ENCODE results near the gene NFKBIA.

Gene NFKBIA

DNA sequence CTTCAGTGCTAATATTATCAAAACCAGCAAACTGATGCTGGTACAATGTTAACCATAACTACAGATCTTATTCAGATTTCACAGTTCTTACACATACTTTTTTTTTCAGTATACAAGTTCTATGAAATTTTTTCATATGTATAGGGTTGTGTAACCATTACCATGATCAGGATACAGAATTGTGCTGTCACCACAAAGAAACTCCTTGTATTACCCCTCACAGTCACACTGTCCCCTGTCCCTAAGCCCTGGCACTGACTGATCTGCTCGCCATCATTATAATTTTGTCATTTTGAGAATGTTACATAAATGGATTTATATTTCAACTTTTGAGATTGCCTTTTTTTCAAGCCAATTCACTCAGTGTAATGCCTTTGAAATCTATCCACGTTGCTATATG, 21.3 kb upstream of the NFKBIA start:
- Histone ChIP-seq H3K36me3 (ENCODE audit: control insufficient read depth in 2 of 2, insufficient read depth in 2 of 2, low read length in 2 of 2) (no peaks in the 10 kb centered on the region), H3K9ac (ENCODE audit: low read depth in 1 of 2, low read length in 2 of 2) (no peak overlapping the region), H3K4me3 (ENCODE audit: low read length in 2 of 2) (no peak overlapping the region), H3K27me3 (ENCODE audit: control insufficient read depth in 2 of 2, insufficient read depth in 2 of 2, low read length in 2 of 2) (no peaks in the 10 kb centered on the region), H3K4me1 (ENCODE audit: control insufficient read depth in 2 of 2, insufficient read depth in 2 of 2, low read length in 2 of 2) (no peaks in the 10 kb centered on the region), H3K9me3 (ENCODE audit: control insufficient read depth in 2 of 2, low read length in 2 of 2) (no peaks in the 10 kb centered on the region), H3K27ac (ENCODE audit: low read depth in 2 of 2, low read length in 2 of 2) (no peak overlapping the region)

DNA sequence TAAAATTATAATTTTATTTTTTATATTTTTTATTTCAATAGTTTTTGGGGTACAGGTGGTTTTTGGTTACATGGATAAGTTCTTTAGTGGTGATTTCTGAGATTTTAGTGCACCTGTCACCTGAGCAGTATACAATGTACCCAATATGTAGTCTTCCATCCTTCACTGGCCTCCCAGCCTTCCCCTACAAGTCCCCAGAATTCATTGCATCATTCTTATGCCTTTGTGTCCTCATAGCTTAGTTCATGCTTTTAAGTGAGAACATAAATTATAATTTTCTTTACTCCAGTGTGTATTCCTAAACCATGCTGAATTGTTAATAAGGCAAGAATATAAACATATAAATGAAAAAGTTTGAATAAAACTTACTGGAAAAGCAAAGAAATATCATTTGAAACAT, 19.1 kb upstream of the NFKBIA start:
- Histone ChIP-seq H3K9me3 (ENCODE audit: control insufficient read depth in 2 of 2, low read length in 2 of 2) (no peaks in the 10 kb centered on the region), H3K27me3 (ENCODE audit: control insufficient read depth in 2 of 2, insufficient read depth in 2 of 2, low read length in 2 of 2) (no peaks in the 10 kb centered on the region), H3K27ac (ENCODE audit: low read depth in 2 of 2, low read length in 2 of 2) (no peak overlapping the region), H3K9ac (ENCODE audit: low read depth in 1 of 2, low read length in 2 of 2) (no peak overlapping the region), H3K4me1 (ENCODE audit: control insufficient read depth in 2 of 2, insufficient read depth in 2 of 2, low read length in 2 of 2) (no peaks in the 10 kb centered on the region), H3K36me3 (ENCODE audit: control insufficient read depth in 2 of 2, insufficient read depth in 2 of 2, low read length in 2 of 2) (no peaks in the 10 kb centered on the region), H3K4me3 (ENCODE audit: low read length in 2 of 2) (no peak overlapping the region)

DNA sequence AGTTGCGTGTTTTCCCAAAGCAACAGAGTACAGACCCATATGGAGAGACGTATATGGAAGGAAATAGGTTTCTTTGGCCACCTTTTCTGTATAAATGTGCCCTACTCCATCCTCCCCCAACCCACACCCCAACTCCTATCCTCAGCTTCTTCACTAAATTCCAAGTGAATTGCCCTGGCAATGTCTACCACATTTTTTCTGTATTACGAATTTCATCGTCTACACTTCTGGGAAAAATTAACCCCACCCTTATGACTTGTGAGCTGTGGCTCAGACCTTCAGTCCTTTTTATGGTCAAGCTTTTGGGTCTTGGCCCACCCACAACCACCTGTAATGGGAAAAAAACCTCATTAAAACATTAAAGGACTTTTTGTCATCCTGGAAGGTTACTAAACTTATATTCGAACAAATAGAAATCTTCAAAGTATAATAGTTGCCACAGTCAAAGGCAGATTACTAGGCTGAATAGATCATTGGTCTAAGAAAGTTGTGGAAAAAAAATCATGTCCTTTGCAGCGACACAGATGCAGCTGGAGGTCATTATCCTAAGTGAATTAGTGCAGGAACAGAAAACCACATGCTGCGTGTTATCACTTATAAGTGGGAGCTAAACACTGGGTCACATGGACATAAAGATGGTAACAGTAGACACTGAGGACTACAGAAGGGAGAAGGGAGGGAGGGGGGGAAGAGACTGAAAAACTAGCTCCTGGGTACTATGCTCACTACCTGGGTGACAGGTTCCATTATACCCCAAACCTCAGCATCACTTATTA, 15.7 kb upstream of the NFKBIA start:
- Histone ChIP-seq H3K4me1 (ENCODE audit: control insufficient read depth in 2 of 2, insufficient read depth in 2 of 2, low read length in 2 of 2) (no peaks in the 10 kb centered on the region), H3K27ac (ENCODE audit: low read depth in 2 of 2, low read length in 2 of 2) (no peak overlapping the region), H3K9ac (ENCODE audit: low read depth in 1 of 2, low read length in 2 of 2) (no peak overlapping the region), H3K4me3 (ENCODE audit: low read length in 2 of 2) (no peak overlapping the region), H3K27me3 (ENCODE audit: control insufficient read depth in 2 of 2, insufficient read depth in 2 of 2, low read length in 2 of 2) (no peaks in the 10 kb centered on the region), H3K36me3 (ENCODE audit: control insufficient read depth in 2 of 2, insufficient read depth in 2 of 2, low read length in 2 of 2) (no peaks in the 10 kb centered on the region), H3K9me3 (ENCODE audit: control insufficient read depth in 2 of 2, low read length in 2 of 2) (no peaks in the 10 kb centered on the region)

DNA sequence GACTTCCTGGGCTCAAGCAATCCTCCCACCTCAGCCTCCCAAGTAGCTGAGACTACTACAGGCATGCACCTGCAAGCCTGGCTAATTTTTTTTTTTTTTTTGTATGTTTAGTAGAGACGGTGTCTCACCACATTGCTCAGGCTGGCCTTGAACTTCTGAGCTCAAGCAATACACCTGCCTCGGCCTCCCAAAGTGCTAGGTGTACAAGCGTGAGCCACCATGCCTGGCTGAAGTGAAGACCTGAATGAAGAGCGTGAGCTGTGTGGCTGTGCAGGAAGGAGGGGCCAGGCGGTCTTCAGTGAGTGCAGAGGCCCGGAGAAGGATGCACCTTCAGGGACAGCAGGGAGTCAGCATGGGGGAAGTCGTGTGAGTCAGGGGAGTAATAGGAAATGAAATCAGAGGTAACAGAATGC, 14.9 kb upstream of the NFKBIA start:
- Histone ChIP-seq H3K4me1 (ENCODE audit: control insufficient read depth in 2 of 2, insufficient read depth in 2 of 2, low read length in 2 of 2) (no peaks in the 10 kb centered on the region), H3K4me3 (ENCODE audit: low read length in 2 of 2) (no peak overlapping the region), H3K27ac (ENCODE audit: low read depth in 2 of 2, low read length in 2 of 2) (no peak overlapping the region), H3K9me3 (ENCODE audit: control insufficient read depth in 2 of 2, low read length in 2 of 2) (no peaks in the 10 kb centered on the region), H3K27me3 (ENCODE audit: control insufficient read depth in 2 of 2, insufficient read depth in 2 of 2, low read length in 2 of 2) (no peaks in the 10 kb centered on the region), H3K9ac (ENCODE audit: low read depth in 1 of 2, low read length in 2 of 2) (no peak overlapping the region), H3K36me3 (ENCODE audit: control insufficient read depth in 2 of 2, insufficient read depth in 2 of 2, low read length in 2 of 2) (no peaks in the 10 kb centered on the region)

DNA sequence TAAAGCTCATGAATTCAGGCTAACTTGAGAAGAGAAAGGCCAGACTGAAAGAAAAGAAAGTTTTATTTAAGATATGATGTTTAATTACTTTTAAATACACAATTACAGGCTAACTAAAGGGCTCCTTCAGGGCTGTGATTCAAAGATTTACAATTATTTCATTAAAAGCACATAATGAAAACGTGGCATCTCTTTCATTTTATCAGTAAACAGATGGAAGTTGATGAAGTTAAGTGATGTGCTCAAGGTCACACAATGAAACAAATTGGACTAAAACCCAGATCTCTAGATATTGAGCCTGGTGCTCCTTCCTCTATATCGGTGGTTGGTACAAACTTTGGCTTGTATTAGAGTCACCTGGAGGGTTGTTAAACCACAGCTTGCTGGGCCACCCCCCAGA, 13.5 kb upstream of the NFKBIA start:
- Histone ChIP-seq H3K27me3 (ENCODE audit: control insufficient read depth in 2 of 2, insufficient read depth in 2 of 2, low read length in 2 of 2) (no peaks in the 10 kb centered on the region), H3K9ac (ENCODE audit: low read depth in 1 of 2, low read length in 2 of 2) (no peak overlapping the region), H3K36me3 (ENCODE audit: control insufficient read depth in 2 of 2, insufficient read depth in 2 of 2, low read length in 2 of 2) (no peaks in the 10 kb centered on the region), H3K27ac (ENCODE audit: low read depth in 2 of 2, low read length in 2 of 2) (no peak overlapping the region), H3K4me3 (ENCODE audit: low read length in 2 of 2) (no peak overlapping the region), H3K9me3 (ENCODE audit: control insufficient read depth in 2 of 2, low read length in 2 of 2) (no peaks in the 10 kb centered on the region), H3K4me1 (ENCODE audit: control insufficient read depth in 2 of 2, insufficient read depth in 2 of 2, low read length in 2 of 2) (peaks cover 3 to 4% of the 10 kb centered on the region in 2 donors)

DNA sequence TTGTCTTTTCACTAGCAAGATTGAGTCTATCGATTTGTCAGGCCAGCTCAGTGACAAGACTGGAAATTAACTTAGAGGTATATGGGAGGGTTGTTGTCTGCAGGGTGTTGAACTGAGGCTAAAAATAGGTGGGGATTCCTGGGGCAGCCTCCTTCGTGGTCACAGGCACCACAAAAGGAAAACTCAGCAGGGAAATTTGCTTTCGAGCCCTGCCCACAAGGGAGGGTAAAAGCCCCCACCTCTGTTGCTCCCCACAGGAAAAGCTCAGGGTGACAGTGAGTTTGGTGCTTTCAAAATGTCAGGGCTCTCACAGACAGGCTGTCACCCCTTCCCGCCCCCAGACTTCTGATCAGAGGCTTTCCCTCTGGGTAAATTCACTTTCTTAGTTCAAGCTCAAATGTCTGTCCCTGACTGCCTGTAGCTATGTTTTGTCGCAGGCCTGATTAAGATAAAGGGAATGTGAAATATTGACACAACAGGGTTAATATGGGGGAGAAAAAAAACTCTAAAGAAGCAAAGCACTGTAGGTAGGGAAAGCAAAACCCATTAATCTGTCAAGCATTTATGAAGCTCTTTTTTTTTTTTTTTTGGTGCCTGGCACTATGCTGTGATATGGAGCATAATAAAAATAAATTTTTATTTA, 11.7 kb upstream of the NFKBIA start:
- Histone ChIP-seq H3K4me1 (ENCODE audit: control insufficient read depth in 2 of 2, insufficient read depth in 2 of 2, low read length in 2 of 2) (peaks cover 5% of the 10 kb centered on the region in 2 donors), H3K9me3 (ENCODE audit: control insufficient read depth in 2 of 2, low read length in 2 of 2) (no peaks in the 10 kb centered on the region), H3K36me3 (ENCODE audit: control insufficient read depth in 2 of 2, insufficient read depth in 2 of 2, low read length in 2 of 2) (no peaks in the 10 kb centered on the region), H3K9ac (ENCODE audit: low read depth in 1 of 2, low read length in 2 of 2) (no peak overlapping the region), H3K27ac (ENCODE audit: low read depth in 2 of 2, low read length in 2 of 2) (no peak overlapping the region), H3K4me3 (ENCODE audit: low read length in 2 of 2) (no peak overlapping the region), H3K27me3 (ENCODE audit: control insufficient read depth in 2 of 2, insufficient read depth in 2 of 2, low read length in 2 of 2) (no peaks in the 10 kb centered on the region)

DNA sequence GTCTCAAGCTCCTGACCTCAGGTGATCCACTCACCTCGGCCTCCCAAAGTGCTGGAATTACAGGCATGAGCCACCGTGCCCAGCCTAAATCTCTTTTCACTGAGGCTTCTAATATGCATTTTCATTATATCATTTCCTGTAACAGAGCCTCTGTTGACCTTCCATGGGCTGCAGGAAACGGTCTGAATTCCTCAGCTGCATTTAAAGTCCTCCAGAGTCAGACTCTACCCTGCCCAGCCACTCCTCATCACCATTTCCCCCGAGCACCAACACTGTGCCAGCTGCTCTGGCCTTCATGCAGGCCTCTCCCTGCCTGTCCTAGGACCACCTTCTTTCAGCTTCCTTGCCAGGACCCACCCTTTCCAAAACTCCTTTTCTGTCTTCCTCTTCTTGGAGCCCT, 9.8 kb upstream of the NFKBIA start:
- Histone ChIP-seq H3K4me1 (ENCODE audit: control insufficient read depth in 2 of 2, insufficient read depth in 2 of 2, low read length in 2 of 2) (peaks cover 5% of the 10 kb centered on the region in 2 donors), H3K27me3 (ENCODE audit: control insufficient read depth in 2 of 2, insufficient read depth in 2 of 2, low read length in 2 of 2) (no peaks in the 10 kb centered on the region), H3K9ac (ENCODE audit: low read depth in 1 of 2, low read length in 2 of 2) (no peak overlapping the region), H3K4me3 (ENCODE audit: low read length in 2 of 2) (no peak overlapping the region), H3K36me3 (ENCODE audit: control insufficient read depth in 2 of 2, insufficient read depth in 2 of 2, low read length in 2 of 2) (no peaks in the 10 kb centered on the region), H3K27ac (ENCODE audit: low read depth in 2 of 2, low read length in 2 of 2) (no peak overlapping the region), H3K9me3 (ENCODE audit: control insufficient read depth in 2 of 2, low read length in 2 of 2) (no peaks in the 10 kb centered on the region)

DNA sequence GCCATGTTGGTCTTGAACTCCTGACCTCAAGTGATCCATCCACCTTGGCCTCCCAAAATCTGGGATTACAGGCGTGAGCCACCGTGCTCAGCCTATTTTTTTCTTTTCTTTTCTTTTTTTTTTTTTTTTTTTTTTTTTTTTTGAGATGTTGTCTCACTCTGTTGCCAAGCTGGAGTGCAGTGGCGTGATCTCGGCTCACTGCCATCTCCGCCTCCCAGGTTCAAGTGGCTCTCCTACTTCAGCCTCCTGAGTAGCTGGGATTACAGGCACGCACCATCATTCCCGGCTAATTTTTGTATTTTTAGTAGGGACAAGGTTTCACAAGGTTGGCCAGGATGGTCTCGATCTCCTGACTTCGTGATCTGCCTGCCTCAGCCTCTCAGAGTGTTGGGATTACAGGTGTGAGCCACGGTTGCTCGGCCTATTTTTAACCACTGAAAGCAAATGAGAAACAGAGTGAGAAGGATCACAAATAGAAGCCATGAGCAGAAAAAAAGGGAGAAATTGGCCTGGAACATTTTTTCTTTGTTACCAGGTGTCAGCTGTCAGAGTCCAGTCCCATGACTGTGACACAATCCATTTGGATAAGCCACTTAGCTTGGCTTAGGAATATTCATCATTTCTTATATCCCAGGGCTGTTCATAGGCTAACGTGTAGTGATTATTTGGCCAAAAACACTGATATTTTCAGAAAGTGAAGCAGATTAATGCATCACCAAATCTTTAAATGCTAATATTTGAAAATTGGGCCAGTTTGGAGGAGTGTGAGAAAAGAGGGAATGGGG, 7.9 kb upstream of the NFKBIA start:
- Histone ChIP-seq H3K9me3 (ENCODE audit: control insufficient read depth in 2 of 2, low read length in 2 of 2) (no peaks in the 10 kb centered on the region), H3K36me3 (ENCODE audit: control insufficient read depth in 2 of 2, insufficient read depth in 2 of 2, low read length in 2 of 2) (no peaks in the 10 kb centered on the region), H3K4me3 (ENCODE audit: low read length in 2 of 2) (no peak overlapping the region), H3K9ac (ENCODE audit: low read depth in 1 of 2, low read length in 2 of 2) (no peak overlapping the region), H3K4me1 (ENCODE audit: control insufficient read depth in 2 of 2, insufficient read depth in 2 of 2, low read length in 2 of 2) (peaks cover 5% of the 10 kb centered on the region in 2 donors), H3K27ac (ENCODE audit: low read depth in 2 of 2, low read length in 2 of 2) (no peak overlapping the region), H3K27me3 (ENCODE audit: control insufficient read depth in 2 of 2, insufficient read depth in 2 of 2, low read length in 2 of 2) (no peaks in the 10 kb centered on the region)

DNA sequence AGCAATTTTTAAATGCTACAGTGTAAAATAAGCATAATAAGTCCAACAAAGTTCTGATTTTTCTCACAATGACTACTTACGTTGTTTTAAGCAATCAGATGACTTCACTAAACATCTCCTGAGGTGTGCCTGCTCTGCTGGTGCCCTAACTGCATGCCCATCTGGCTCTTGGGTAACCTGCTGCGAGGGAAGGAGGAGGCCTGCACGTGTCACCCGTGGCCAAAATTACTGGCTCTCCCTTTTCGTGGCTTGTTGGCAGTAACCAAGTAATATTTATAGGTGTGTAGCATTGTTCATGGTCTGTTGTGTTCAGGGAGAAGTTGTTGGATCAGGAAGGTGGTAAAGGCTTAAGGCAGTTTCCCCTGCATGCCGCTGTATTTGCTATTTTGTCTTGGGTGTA, 6.3 kb upstream of the NFKBIA start:
- H3K9ac ChIP-seq (ENCODE audit: low read depth in 1 of 2, low read length in 2 of 2) = no peak overlapping the region

DNA sequence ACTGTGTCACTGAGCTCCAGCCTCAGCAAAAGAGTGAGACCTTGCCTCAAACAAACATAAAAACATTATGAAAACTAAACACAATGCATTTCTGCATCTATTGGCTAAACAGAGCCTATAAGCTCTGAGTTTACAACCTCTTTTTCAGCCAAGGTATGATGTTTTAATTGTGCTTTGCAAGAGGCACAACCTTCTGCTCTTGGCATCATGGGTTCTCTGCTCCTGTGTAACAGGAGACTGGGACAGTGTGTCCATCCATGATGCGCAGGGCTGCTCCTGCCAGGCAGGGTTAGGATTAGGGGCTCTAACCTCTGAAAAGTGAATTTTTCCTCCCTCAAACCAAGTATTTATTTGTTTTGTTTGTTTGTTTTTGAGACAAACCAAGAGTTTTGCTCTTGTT, 5.0 kb upstream of the NFKBIA start:
- H3K27me3 ChIP-seq (ENCODE audit: control insufficient read depth in 2 of 2, insufficient read depth in 2 of 2, low read length in 2 of 2) = no peaks in the 10 kb centered on the region
- H3K9ac ChIP-seq (ENCODE audit: low read depth in 1 of 2, low read length in 2 of 2) = no peak overlapping the region
- H3K9me3 ChIP-seq (ENCODE audit: control insufficient read depth in 2 of 2, low read length in 2 of 2) = no peaks in the 10 kb centered on the region
- no peak overlapping the region for H3K4me3 ChIP-seq (ENCODE audit: low read length in 2 of 2)
- peaks cover 16 to 17% of the 10 kb centered on the region in 2 donors for H3K4me1 ChIP-seq (ENCODE audit: control insufficient read depth in 2 of 2, insufficient read depth in 2 of 2, low read length in 2 of 2)
- H3K36me3 ChIP-seq (ENCODE audit: control insufficient read depth in 2 of 2, insufficient read depth in 2 of 2, low read length in 2 of 2) = no peaks in the 10 kb centered on the region
- H3K27ac ChIP-seq (ENCODE audit: low read depth in 2 of 2, low read length in 2 of 2) = no peak overlapping the region

More for the DNA sequence above, 6.3 kb upstream of the NFKBIA start:
- peaks cover 10 to 11% of the 10 kb centered on the region in 2 donors for H3K4me1 ChIP-seq (ENCODE audit: control insufficient read depth in 2 of 2, insufficient read depth in 2 of 2, low read length in 2 of 2)
- no peaks in the 10 kb centered on the region for H3K27me3 ChIP-seq (ENCODE audit: control insufficient read depth in 2 of 2, insufficient read depth in 2 of 2, low read length in 2 of 2)
- no peaks in the 10 kb centered on the region for H3K36me3 ChIP-seq (ENCODE audit: control insufficient read depth in 2 of 2, insufficient read depth in 2 of 2, low read length in 2 of 2)
- no peak overlapping the region for H3K4me3 ChIP-seq (ENCODE audit: low read length in 2 of 2)
- H3K9me3 ChIP-seq (ENCODE audit: control insufficient read depth in 2 of 2, low read length in 2 of 2) = no peaks in the 10 kb centered on the region
- H3K27ac ChIP-seq (ENCODE audit: low read depth in 2 of 2, low read length in 2 of 2) = no peak overlapping the region
